Esophagus (tissue), 2 donors: ENCODE results near the gene MEIS2. TPM values are rescaled to one million over a fixed set of nuclear protein-coding genes. Genes with fewer than 3 reads are reported as not detected.

Source experiments
- H3K27ac ChIP-seq, 2 donors: one replicate each; pipeline ENCODE4 v1.5.1; 2013; ENCODE audit warnings: low read depth in 2 of 2, mild to moderate bottlenecking in 2 of 2, inconsistent platforms in 1 of 2, low read length in 1 of 2, moderate library complexity in 1 of 2
- H3K27me3 ChIP-seq, 2 donors: one replicate each; pipeline ENCODE4 v1.6.1; 2013; ENCODE audit warnings: low read length in 2 of 2, control low read depth in 1 of 2, mild to moderate bottlenecking in 1 of 2; ENCODE audit not compliant: insufficient read depth in 2 of 2, control insufficient read depth in 1 of 2
- H3K36me3 ChIP-seq, 2 donors: one replicate each; pipeline ENCODE4 v1.6.1; 2013; ENCODE audit warnings: low read length in 1 of 2; ENCODE audit not compliant: control insufficient read depth in 2 of 2, insufficient read depth in 2 of 2
- H3K4me1 ChIP-seq, 2 donors: one replicate each; pipeline ENCODE4 v1.6.1; 2013; ENCODE audit warnings: low read length in 1 of 2; ENCODE audit not compliant: control insufficient read depth in 2 of 2, insufficient read depth in 2 of 2
- H3K4me3 ChIP-seq, 2 donors: one replicate each; pipeline ENCODE4 v1.5.1; 2013; ENCODE audit warnings: low read length in 2 of 2, mild to moderate bottlenecking in 2 of 2, low read depth in 1 of 2, moderate library complexity in 1 of 2
- H3K9me3 ChIP-seq, 2 donors: one replicate each; pipeline ENCODE4 v1.6.1; 2013; ENCODE audit warnings: mild to moderate bottlenecking in 2 of 2, low read depth in 1 of 2, low read length in 1 of 2, moderate library complexity in 1 of 2; ENCODE audit not compliant: control insufficient read depth in 2 of 2, insufficient read depth in 1 of 2
- whole genome bisulfite sequencing, 2 donors: extraction: QIAGEN DNeasy Blood & Tissue Kit; methylation state at CpG; one replicate each; pipeline ENCODE4 v1.1.7; 2013; 5-methylcytosine and 5-hydroxymethylcytosine counted together
- polyA plus RNA-seq, 2 donors: library from polyadenylated mRNA; stranded (reverse); fragments of 200-250 nt; gene quantifications; one replicate each; pipeline ENCODE4 v1.2.3, GENCODE V29; 2013
- donor health status: healthy with polysubstance abuse.
- donor health status: Bipolar disorder and iron deficiency.

Gene MEIS2
- polyA plus RNA-seq, 2 donors, result 6.0 to 8.8 TPM

DNA sequence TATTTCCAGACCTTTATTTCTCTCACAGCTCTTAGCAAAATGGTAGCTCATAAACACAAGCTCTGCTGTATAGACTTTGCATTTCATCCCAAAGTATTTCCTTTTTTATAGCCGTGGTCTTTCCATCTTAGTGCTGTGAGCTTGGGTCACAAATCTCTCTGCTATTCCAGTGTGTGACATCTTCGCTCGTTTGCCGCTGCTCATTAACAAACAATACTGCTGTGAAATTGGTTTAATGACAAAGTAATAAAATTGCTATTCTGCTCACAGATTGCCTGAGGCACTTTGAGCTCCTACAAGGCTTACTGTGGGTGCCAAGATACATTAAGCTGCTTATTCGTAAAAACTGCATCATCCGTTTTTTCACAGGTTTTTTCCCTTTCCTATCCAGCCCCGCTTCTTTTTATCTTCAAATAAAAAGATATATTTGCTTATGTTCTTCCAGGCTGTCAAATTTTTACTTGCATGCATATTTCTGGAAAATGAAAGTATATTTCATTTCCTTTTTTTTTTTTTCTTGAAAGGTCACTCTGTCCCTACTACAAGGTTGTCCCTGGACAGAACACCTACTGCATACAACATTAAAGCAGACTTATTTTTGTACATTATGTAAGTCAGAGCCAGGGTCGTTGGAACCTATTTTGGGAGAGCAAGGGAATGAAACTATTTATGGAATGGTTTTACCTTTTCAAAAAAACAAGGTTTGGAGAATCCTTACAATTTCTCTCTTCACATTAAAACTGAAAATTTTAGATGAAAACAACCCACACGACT is 174.5 kb downstream of the MEIS2 start:
- Histone ChIP-seq H3K27ac (no peak overlapping the region), H3K4me3 (no peak overlapping the region), H3K9me3 (no peaks in the 10 kb centered on the region), H3K36me3 (no peaks in the 10 kb centered on the region), H3K27me3 (no peaks in the 10 kb centered on the region), H3K4me1 (no peaks in the 10 kb centered on the region)
- WGBS, 2 donors, result 61 to 68% methylated on average over 9 of the region's 9 CpGs

- WGBS, 2 donors, result 82 to 85% methylated on average over 5 of the region's 5 CpGs
- H3K36me3 ChIP-seq, result no peaks in the 10 kb centered on the region
- no peak overlapping the region for H3K27ac ChIP-seq
- no peaks in the 10 kb centered on the region for H3K27me3 ChIP-seq
- no peaks in the 10 kb centered on the region for H3K4me1 ChIP-seq
- no peak overlapping the region for H3K4me3 ChIP-seq
- no peaks in the 10 kb centered on the region for H3K9me3 ChIP-seq
Measured at GRCh38 chr15:36925049-36925448, 175.3 kb downstream of the MEIS2 start.

GRCh38 chr15:36924034-36924433 is 176.3 kb downstream of the MEIS2 start:
- Histone ChIP-seq H3K9me3 (no peaks in the 10 kb centered on the region), H3K27ac (no peak overlapping the region), H3K4me1 (no peaks in the 10 kb centered on the region), H3K36me3 (no peaks in the 10 kb centered on the region), H3K4me3 (no peak overlapping the region), H3K27me3 (no peaks in the 10 kb centered on the region)
- WGBS, 2 donors, result 84 to 88% methylated on average over 4 of the region's 4 CpGs

- Histone ChIP-seq H3K9me3 (no peaks in the 10 kb centered on the region), H3K36me3 (peaks cover 0 to 2% of the 10 kb centered on the region in 2 donors), H3K27me3 (no peaks in the 10 kb centered on the region), H3K4me3 (no peak overlapping the region), H3K27ac (no peak overlapping the region), H3K4me1 (no peaks in the 10 kb centered on the region)
- 73 to 78% methylated on average over 9 of the region's 9 CpGs for WGBS, 2 donors
Measured at GRCh38 chr15:36921484-36922091, 178.8 kb downstream of the MEIS2 start.

DNA sequence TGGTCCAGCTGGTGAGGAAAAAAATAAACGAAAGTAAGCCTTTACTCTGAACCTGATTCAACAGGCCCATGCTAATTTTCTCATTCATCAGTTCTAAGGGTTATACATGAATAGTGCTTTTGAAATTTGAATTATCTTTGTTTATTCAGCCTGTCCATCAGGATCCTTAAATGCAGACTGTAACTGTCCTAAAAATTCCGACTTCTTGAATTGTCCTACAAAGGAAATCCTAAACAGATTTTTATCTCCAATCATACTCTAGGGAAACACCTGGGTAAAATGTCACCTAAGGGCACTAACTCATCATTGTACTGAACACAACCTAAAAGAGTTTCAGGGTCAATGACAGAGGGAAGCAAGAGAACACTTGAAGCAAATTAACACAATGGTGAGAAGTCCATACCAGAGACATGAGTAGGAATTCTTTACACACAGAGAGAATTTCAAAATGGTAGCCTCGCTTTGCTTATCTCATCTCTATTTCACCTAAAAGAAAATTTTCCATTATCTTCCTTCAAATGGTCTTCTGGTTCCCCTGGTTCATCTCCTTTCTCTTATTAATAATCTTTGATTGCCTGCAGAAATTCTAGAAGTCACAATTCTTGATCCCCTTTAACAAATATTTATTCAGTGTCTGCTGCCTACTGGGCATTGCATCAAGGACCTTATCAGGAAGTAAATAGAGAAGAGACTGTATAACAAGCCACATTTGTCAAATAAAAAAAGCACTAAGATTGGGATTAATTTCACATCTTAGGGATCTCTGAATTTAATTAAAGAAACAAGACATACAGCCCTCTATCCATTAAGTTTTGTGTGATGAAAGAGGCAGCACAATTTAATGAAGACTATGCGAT is 182.7 kb downstream of the MEIS2 start:
- WGBS, 2 donors, result 59 to 74% methylated on average over 4 of the region's 4 CpGs
- Histone ChIP-seq H3K4me1 (no peaks in the 10 kb centered on the region), H3K27me3 (no peaks in the 10 kb centered on the region), H3K27ac (no peak overlapping the region), H3K36me3 (peaks cover 0 to 2% of the 10 kb centered on the region in 2 donors), H3K4me3 (no peak overlapping the region), H3K9me3 (no peaks in the 10 kb centered on the region)

GRCh38 chr15:36914960-36915808 is 185.2 kb downstream of the MEIS2 start:
- no peaks in the 10 kb centered on the region for H3K27me3 ChIP-seq
- H3K4me1 ChIP-seq, result no peaks in the 10 kb centered on the region
- peaks cover 0 to 2% of the 10 kb centered on the region in 2 donors for H3K36me3 ChIP-seq
- H3K27ac ChIP-seq, result no peak overlapping the region
- H3K9me3 ChIP-seq, result no peaks in the 10 kb centered on the region
- 51 to 62% methylated on average over 3 of the region's 3 CpGs for WGBS, 2 donors
- H3K4me3 ChIP-seq, result no peak overlapping the region

- Histone ChIP-seq H3K9me3 (no peaks in the 10 kb centered on the region), H3K4me3 (no peak overlapping the region), H3K27ac (no peak overlapping the region), H3K27me3 (no peaks in the 10 kb centered on the region), H3K36me3 (peaks cover 0 to 2% of the 10 kb centered on the region in 2 donors), H3K4me1 (no peaks in the 10 kb centered on the region)
- WGBS, 2 donors, result 41 to 68% methylated on average over 4 of the region's 4 CpGs
Measured at GRCh38 chr15:36914466-36914865, 185.9 kb downstream of the MEIS2 start.

- H3K4me3 ChIP-seq, result no peak overlapping the region
- peaks cover 0 to 2% of the 10 kb centered on the region in 2 donors for H3K36me3 ChIP-seq
- no peaks in the 10 kb centered on the region for H3K27me3 ChIP-seq
- no peaks in the 10 kb centered on the region for H3K9me3 ChIP-seq
- H3K4me1 ChIP-seq, result no peaks in the 10 kb centered on the region
- 68 to 75% methylated on average over 2 of the region's 2 CpGs for WGBS, 2 donors
- no peak overlapping the region for H3K27ac ChIP-seq
Measured at GRCh38 chr15:36912311-36912712, 188.0 kb downstream of the MEIS2 start.
